DOHH2 (cell line): Measurements from ENCODE around the gene PTGES.

Experiments used
- EZH2phosphoT487 ChIP-seq: fragments of 200-600 bp; sonication (generic); IDR thresholded peaks from 2 replicates; pipeline ENCODE4 v1.6.1; 2017; ENCODE audit warnings: borderline replicate concordance, mild to moderate bottlenecking, antibody characterized with exemption, low read length, moderate library complexity, mixed read lengths
- TF ChIP-seq, protein P1 (sequence below): fragments of 200-600 bp; sonication (generic); IDR thresholded peaks from one replicate; pipeline ENCODE4 v1.5.1; 2014; ENCODE audit warnings: antibody characterized with exemption, mild to moderate bottlenecking, low read depth, low read length; ENCODE audit not compliant: poor library complexity, severe bottlenecking

- TF ChIP-seq, protein P1, sequence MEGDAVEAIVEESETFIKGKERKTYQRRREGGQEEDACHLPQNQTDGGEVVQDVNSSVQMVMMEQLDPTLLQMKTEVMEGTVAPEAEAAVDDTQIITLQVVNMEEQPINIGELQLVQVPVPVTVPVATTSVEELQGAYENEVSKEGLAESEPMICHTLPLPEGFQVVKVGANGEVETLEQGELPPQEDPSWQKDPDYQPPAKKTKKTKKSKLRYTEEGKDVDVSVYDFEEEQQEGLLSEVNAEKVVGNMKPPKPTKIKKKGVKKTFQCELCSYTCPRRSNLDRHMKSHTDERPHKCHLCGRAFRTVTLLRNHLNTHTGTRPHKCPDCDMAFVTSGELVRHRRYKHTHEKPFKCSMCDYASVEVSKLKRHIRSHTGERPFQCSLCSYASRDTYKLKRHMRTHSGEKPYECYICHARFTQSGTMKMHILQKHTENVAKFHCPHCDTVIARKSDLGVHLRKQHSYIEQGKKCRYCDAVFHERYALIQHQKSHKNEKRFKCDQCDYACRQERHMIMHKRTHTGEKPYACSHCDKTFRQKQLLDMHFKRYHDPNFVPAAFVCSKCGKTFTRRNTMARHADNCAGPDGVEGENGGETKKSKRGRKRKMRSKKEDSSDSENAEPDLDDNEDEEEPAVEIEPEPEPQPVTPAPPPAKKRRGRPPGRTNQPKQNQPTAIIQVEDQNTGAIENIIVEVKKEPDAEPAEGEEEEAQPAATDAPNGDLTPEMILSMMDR: no peak
- no peak for TF ChIP-seq EZH2phosphoT487
These were observed 46.1 kb upstream of the PTGES start for GRCh38 chr9:129798973-129799372.
